ENCODE results near the gene MCM9.
"Not testable (repeated sequence)": the region's sequence is repeated elsewhere in the genome, so short reads cannot be mapped to it uniquely, and the experiment has no call there.

The MCM9 gene

DNA sequence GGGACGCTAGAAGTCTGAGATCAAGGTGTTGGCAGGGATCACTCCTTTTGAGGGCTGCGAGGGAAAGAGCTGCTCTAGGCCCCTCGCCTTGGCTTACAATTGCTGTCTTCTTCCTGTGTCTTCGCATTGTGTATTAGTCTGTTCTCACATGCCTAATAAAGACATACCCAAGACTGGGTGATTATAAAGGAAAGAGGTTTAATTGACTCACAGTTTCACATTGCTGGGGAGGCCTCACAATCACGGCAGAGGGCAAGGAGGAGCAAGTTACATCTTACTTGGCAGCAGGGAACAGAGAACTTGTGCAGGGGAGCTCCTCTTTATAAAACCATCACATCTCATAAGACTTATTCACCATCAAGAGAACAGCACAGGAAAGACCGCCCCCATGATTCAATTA is 143.5 kb downstream of the MCM9 start:
- no peak for DNase-seq

DNA sequence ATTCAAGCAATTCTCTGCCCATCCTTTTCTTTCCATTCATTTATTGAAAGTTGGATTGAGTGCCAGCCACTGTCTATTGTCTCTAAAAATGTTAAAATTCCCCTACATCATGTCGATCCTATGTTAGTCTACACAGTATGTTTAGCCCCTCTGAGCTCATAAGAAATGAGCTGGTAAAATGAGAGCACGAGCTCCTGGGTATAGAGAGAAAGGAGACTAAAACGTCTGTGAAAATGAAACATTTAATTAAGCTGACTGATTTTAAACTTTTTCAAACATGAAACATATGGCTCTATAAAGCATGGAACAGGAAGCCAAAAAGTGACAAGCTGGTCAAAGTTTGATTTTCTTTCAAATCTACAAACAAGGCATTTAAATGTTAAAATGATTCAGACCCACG is 145.0 kb downstream of the MCM9 start:
- DNase-seq = no peak

DNA sequence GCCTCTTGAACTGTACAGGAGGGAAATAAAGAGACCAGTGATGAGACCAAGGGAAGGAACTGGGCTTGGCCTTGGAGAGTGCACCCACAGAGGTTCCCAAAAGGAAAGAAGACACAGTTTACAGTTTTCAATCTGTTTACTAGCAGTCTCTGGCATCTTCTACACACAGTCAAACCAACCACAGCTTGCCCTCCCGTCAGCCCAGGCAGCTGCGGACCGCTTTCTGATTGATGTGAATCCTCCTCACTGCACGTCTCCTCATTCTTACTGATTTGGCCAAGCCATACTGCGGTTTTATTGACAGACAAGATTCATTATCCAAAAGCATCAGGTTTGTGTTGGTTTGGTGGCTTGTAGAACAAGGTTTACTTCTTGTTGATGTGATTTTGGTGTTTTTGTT is 145.5 kb downstream of the MCM9 start:
- DNase-seq = no peak

DNA sequence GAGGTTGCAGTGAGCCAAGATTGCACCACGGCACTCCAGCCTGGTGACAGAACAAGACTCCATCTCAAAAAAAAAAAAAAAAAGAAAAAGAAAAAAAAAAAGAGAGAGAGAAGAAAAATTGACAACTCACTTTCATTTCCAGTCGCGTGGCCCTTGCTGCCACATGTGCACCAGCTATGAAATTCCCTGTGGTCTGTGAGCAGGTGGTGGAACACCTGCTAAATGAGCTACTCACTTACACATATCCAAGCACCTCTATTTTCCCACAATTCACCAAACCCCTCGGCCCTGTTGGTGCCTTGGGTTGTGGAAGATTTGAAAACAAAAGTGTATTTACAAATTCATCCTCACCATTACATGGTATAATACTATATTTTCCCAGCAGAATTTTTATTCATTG is 146.3 kb downstream of the MCM9 start:
- DNase-seq = no peak

DNA sequence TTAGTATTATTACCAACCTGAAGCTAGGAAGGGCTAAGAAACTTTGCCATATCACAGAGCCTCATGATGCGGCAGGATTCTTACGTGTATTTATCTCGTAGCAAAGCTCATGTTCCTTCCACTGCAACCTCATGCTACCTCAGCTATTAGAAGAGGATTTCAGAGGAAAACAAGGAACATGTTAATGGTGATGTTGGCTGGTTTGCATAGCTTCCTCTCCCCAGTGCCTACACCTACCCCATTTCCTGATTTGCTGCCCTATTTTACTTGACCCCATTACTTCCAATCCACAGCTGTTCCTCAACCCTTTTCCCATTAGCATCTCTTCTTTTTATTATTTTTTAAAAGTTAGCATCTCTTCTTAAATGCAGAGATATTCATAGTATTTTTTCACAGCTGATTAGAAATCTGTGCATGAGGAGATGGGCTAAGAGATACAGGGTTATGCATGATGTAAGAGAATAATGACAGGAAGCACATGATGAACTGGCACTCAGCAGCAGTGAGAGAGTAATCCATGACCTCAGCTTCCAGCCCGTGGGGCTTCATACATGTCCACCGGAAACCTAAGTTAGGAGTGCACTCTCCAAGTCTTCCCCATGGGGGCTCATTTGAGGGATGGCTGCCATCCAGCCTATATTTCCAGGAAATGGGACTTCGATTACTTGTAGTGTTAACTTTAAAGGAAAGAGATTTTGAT is 147.1 kb downstream of the MCM9 start:
- peak in 1 of 5 donors; percentile 63 for DNase-seq

DNA sequence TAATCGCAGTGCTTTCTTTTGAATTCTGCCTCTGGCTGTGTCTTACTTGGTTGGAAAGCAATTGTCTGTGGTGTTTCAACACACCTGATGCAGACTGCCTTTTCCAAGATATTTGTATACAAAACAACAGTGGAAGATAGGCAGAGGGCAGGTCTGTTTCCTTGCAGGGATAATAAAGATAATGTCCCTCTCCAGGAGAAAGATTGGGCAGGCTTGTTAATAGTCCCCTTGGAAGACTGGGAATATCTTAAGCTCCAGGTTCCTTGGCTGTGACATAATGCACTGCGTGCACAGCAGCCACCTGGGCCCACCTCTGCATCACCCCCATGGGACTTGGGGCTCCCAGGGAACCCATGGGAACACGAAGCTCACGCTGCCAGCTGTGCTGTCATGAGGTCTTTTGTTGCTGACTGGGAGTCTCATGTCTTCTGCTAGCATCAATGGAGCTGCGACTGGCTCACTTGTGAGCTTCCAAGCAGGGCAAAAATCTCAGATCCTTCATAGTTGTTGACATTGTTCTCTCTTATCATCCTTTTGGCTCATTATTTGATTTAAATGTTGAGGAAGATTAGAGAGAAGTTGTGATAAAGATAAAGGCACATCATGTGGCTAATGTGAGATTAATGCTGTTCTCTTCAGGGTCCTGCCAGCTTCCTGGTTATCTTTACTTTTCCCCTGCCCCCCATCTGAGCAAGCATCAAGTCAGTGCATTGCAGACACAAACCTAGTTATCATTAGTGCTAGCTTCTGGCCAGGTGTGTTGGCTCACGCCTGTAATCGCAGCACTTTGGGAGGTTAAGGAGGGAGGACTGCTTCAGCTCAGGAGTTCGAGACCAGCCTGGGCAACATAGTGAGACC is 148.1 kb downstream of the MCM9 start:
- no peak for DNase-seq

DNA sequence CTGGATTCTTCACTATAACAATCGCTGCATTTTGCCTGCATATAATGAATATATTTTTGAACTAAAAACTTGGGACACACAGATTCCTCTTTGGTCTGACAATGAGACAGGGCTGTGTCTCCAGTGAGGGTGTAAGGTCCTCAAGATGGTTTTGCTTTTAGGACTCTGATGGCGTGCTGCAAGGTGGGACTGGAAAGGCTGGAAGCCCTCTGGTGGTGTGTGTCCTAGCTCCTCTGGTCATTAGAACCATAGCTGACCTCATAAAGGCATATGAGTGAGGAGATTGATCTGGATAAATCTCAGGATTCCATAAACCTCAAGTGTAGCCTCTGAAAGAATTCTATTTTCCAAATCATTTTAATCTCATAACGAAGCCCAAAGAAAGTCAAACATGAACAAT is 149.4 kb downstream of the MCM9 start:
- DNase-seq = no peak

DNA sequence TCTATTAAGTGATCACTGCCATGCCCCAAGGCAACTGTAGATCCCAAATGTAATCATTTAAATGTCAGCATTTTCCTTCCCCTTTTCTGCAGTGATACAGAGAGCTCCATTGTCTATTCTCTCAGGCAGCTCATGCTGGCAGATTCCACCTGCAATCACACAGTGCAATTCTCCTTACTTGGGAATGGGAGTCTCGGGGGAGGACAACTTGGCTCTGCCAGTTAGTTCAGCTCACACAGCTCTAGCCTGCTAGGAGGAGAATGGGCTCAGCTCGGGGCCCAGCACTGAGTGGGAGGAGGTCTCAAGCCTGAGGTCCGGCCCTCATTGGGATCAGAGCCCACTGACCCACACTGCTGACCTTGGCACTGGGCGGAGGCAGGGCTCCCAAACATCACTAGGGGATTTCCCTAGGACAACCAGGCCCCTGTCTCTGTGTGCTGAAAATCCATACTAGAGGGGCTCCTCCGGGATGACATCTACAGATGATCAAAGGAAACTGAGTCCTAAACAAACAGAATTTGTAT is 150.3 kb downstream of the MCM9 start:
- no peak for DNase-seq

DNA sequence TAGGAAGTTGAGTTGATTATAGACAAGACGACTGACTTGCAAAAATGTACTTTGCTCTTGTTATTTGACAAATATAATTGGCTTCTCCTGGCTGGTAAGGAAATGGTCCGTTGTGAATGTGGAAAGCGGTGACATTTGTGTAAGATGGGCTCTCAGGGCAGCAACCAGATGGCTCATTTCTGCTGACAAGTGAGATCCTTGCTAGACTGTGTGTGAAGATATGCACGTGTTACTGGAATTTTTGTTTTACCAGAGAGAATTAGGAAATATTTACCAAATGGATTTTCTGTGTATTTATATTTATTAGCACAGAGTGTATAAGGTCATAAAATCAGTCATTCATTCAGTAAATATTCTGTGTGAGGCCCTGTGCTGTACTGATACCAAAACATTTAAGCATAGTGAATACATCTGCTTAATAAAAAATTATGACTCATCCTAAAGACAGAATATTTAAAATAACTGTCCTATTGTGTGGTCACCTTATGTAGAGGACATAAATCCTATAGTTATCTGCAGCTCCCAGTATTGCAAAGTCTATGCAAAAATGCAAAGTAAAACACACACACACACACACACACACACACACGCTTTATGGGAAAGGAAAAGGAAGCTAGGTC is 150.9 kb downstream of the MCM9 start:
- DNase-seq = no peak

DNA sequence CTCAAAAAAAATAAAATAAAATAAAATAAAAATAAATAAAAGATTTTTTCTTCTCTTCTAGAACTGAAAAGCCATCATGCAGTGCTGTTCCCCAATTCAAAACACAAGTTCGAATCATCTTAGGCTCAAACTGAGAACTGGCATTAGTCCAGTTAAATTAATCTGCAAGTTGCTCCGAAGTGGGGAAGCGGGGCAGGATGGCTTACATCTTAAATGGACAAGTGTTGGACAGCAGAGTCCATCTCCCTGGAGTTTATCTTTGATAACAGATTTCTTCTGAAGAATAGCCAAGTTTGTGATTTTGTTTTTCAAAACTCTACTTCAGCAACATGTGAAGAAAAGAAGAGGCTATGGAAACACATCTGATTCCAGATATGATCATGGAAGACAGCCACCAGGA is 152.3 kb downstream of the MCM9 start:
- DNase-seq = no peak

DNA sequence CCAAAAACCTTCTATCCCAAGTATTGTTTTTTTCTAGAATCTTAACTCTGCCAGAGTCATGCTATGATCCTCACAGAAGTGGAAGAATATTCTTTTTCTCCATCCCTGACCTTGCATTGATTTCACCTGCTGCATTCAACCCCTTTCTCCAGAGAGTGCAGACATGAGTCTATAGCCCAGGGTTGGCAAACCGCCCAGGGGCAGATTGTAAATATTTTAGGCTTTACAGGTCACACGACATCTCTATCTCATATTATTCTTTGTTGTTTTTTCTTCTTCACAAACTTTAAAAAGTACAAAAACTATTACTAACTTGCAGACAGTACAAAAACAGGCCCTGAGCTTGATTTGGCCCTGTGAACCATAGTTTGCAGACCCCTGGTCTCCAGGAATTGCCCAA is 153.1 kb downstream of the MCM9 start:
- no peak for DNase-seq

DNA sequence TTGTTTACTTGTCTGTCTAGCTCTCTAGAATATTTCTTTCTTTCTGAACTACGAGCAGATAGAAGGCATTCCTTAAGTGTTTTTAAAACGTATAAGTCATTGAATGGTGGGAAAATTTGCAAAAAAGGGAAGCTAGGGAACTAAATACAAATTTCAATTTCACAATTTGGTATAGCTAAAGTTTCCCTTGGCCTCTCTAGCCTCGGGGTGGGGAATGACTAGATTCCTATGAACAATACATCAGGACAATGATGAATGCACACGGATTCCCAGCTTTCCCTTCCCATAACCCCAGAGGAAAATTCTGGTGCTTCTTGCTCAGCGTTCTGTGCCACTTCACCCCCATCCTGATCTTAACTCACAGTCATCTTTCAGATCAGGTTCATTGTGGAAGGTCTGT is 154.3 kb downstream of the MCM9 start:
- no peak for DNase-seq

DNA sequence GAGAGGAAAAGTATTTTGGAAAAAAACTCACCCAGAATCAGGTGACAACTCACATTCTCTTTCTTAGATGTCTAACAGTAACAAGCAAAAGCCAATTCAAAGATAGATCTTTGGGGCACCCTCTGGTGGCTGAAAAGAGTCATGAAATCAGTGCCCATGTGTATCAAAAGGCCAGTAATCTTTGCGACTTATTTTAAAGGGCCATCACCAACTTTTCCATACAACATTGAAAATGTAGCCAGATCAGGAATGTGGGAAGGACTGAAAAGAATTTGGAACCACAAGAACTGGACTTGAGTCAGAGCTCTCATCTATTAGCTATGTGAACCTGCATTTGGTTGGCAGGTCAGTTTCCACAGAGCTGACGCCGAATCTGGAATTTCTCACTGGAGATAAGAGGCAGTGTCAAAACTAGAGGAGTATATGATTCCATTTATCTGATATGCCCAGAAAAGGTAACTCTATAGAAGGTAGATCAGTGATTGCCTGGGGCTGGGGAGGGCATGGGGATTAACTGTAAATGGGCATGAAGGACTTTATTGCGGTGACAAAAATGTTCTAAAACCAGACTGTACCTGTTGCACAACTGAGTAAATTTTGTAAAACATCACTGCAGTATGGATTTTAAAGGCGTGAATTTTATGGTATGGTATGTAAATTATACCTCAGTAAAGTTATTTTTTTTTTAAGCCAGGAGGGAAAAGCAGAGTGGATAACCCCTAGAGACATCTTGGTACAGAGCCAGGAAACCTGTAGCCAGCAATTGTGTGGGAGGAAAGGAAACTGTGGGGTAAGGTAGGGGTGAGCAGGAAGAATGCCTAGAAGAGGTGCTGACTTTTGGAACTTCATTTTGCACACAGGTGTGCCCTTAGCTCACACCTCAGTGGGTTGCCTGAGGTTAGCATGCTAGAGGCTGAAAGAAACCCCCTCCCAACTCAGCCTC is 158.1 kb downstream of the MCM9 start:
- DNase-seq = peak in 4 of 5 donors; percentile 29 to 72 (median 45)

DNA sequence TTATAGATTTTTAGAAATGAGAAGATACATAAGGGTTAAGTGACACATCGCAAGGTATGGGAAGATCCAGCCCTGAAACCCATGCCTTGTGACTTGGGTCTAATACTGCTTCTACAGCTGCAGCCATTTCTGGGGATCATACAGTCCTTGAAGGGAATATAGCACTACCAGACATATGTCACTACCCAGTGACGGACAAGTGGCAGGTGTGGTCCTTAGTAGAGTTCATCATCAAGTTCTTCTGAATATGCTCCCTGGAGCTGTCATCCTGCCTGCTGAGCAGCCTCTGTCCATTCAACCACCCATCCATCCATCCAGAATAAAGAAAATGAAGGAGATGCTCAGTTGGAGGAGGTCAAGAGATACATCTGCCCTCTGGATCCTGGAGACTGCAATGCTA is 159.6 kb downstream of the MCM9 start:
- no peak for DNase-seq

DNA sequence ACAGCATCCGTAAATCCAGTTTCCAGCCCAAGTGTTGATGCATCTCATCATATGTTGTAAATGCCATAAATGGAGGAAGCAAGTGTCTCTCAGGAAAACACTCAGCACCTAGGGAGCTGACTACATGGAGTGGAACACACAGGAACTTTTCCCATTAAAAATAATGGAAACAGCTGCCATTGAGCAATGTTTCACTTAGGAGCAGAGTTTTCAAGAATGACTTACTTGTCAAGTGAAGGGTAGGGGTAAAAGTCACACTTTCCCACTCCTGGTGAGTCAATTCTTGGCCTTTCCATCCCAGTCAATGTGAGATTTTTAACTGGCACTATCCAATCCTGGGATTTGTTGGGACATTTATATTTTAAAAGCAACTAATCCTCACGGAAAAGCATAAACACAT is 160.4 kb downstream of the MCM9 start:
- no peak for DNase-seq

DNA sequence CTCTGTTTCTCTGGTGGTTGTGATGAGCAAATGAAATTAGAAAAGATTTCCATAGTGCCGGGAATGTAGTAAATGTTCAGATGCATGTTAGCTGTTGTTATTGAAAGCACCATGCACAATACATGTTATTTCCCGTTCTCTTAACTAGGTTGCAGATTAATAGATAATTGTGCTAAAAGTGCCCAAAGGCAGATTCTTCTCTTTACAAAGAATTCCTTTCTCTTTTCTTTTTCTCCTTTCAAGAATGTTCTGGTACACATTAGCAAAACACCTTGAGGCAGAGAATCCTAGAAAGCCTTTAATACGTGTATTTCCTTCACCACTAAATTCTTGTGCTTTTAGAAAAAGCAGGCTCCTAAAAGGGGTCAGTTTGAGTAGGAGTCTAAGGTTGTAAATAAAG is 162.1 kb downstream of the MCM9 start:
- no peak for DNase-seq

DNA sequence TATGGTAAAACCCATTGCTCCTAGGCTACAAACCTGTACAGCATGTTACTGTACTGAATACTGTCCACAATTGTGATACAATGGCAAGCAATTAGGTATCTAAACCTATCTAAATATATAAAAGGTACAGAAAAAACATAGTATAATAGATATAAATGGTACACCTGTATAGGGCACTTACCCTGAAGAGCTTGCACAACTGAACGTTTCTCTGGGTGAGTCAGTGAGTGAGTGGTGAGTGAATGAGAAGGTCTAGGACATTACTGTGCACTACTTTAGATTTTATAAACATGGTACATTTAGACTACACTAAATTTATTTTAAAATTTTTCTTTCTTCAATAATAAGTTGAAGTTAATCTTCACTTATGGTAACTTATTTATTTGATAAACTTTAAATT is 163.7 kb downstream of the MCM9 start:
- DNase-seq = no peak

DNA sequence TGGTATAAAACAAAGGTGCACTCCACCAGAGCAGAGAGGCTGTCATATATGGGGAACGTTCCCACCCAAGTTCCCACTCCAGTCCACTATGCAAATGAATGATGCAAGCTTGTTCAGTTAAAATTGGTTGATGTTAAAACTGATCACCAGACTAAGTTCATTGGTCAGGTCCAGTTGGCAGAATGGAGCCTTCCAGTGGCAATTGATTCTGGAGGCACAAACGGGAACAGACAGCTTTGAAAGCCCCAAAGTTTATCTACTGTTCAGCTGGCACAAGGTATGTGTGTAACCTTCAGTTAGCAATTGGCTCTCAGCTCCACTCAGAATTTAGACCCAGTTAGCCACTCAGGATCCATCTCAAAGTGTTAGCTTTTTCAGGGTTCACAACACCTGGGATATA is 164.1 kb downstream of the MCM9 start:
- no peak for DNase-seq

DNA sequence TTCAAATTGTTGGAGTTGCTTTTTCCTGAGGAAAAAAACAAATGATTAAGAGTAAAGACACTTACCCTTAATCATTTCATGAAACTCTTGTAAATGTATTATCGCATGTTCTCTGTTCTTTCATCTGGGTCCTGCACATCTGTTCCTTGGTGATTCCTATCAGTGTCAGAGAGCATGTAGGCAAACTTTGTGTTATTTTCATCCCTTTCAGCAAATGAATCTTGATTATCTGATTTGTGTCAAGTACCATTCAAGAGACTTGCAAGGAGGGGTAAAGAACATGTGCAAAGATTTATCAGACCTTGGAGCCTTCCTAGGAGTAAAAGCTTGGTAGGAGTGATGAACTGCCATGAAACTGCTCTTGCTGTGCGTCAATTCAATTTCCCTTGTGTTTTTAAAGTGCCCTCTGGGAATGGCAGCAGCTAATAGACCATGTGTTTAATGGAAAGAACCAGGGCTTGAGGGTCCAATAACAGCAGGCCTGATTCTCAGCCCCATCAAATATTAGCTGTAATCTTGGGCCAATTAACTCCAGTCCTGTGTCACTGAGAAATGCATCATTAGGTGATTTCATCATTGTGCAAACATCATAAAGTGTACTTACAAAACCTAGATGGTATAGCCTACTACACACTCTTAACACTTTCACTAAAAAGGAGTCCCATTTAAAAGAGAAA is 164.7 kb downstream of the MCM9 start:
- no peak for DNase-seq

DNA sequence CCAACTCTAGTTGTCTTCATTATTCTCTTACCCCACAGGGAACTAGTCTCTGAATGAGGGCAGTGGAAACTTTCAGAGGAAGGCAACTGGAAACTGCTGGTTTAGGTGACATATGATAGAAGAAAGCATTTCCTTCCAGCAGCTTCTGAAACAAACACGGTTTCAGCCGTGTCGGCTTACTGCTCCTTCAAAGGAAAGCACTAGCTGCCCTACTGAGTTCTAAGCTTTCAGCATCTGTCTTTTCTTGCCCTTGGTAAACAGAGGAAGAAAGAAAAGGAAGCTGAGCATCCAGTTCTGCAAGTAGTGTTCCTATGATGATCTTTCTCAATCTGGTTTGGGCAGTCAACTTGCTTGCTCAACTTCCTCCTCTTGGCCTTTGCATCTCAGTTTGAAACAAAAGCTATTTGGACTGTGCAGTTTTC is 166.0 kb downstream of the MCM9 start:
- peak in 1 of 5 donors; percentile 73 for DNase-seq

DNA sequence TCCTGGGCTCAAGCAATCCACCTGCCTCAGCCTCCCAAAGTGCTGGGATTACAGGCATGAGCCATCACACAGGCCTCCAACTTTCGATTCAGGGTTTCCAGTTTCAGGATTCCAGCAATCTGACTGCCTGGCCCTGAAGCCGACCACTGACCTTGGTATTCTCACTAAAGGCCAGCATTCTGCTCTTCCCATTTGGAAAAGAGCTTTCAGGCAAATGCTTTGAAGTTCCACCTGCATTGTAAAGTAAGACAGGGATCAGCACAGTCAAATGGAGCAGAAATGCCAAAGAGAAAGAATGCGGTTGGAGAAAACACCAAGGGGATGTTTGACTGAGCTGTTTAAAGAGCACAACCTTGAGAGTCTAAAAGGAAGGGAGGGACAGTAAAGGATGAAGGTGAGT is 166.5 kb downstream of the MCM9 start:
- no peak for DNase-seq

DNA sequence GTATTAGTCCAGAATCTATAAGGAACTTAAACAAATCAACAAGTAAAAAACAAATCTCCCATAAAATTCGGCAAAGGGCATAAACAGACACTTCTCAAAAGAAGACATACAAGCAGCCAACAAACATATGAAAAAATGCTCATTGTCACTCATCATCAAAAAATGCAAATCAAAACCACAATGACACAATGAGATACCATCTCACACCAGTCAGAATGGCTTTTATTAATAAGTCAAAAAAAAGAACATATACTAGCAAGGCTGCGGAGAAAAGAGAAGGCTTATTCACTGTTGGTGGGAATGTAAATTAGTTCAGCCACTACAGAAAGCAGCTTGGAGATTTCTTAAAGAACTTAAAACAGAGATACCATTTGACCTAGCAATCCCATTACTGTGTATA is 169.6 kb downstream of the MCM9 start:
- DNase-seq = not testable (repeated sequence)

Data from T-helper 1 cell (primary cell).